ENCODE data around the gene PTPRN2. TPM values are rescaled to one million over a fixed set of nuclear protein-coding genes. Genes with fewer than 3 reads are reported as not detected.

Gene PTPRN2
- polyA plus RNA-seq, 1 of the 3 experiments (the other 2 are of a cell fraction): 4.0 TPM

DNA sequence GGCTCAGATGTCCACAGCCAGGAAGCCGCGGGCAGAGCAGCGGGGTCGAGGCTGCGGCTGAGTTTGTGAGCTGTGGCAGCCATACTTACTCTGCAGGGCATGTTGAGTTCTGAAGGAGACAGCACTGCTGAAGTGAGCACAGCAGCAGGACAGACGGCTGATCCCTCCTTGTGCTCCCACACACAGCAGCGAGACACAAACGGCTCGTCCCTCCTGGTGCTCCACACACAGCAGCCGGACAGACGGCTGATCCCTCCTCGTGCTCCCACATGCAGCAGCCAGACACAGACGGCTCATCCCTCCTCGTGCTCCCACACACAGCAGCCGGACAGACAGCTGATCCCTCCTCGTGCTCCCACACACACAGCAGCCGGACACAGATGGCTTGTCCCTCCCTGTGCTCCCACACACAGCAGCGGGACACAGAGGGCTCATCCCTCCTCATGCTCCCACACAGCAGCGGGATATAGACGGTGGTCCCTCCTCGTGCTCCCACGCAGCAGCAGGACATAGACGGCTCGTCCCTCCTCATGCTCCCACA, 305.1 kb downstream of the PTPRN2 start (continued):
- TF ChIP-seq, protein P1, sequence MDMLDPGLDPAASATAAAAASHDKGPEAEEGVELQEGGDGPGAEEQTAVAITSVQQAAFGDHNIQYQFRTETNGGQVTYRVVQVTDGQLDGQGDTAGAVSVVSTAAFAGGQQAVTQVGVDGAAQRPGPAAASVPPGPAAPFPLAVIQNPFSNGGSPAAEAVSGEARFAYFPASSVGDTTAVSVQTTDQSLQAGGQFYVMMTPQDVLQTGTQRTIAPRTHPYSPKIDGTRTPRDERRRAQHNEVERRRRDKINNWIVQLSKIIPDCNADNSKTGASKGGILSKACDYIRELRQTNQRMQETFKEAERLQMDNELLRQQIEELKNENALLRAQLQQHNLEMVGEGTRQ (IDR thresholded peaks at IDR 0.05; ENCODE audit: borderline replicate concordance, low read depth, low read length): no peak
- no peak for TF ChIP-seq YY1 (IDR thresholded peaks at IDR 0.05; ENCODE audit: low read depth)
- TF ChIP-seq TCF12 (IDR thresholded peaks at IDR 0.05): no peak
- no peak for TF ChIP-seq RFX5 (IDR thresholded peaks at IDR 0.05; ENCODE audit: low read length)
- TF ChIP-seq SIN3A (IDR thresholded peaks at IDR 0.05; ENCODE audit: borderline replicate concordance, low read depth, low read length): no peak
- no peak for TF ChIP-seq MEF2A (IDR thresholded peaks at IDR 0.05; ENCODE audit: borderline replicate concordance, low read depth)
- TF ChIP-seq FOXM1 (IDR thresholded peaks at IDR 0.05; ENCODE audit: low read depth): no peak

DNA sequence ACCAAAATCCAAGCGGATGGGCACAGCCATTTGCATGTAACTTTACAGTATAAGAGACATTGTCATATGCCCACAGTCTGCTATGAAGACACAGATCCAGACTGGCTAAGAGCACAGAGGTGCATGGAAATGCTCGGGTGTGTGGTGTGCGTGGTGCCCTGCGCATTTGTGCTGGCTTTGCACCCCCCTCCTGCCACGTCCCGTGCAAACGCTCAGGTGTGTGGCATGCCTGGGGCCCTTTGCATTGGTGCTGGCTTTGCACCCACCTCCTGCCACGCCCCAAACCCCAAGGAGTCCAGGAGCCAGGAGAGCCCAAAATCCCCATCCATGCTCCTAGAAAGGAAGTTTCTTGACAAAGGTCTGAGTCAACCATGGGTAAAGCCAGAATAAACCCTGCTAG, 306.2 kb downstream of the PTPRN2 start:
- 43% methylated on average over 8 of the region's 8 CpGs for WGBS (ENCODE audit: low lambda C conversion rate)
- no peaks in the 10 kb centered on the region for H3K79me2 ChIP-seq (ENCODE audit: insufficient read depth)

More for the DNA sequence above, 306.2 kb downstream of the PTPRN2 start:
- no peaks in the 10 kb centered on the region for H3K27me3 ChIP-seq (ENCODE audit: insufficient read depth)
- TF ChIP-seq FOXJ3 (CRISPR knock-in tag; IDR thresholded peaks at IDR 0.05) (no peak), RCOR1 (IDR thresholded peaks at IDR 0.05; ENCODE audit: low read length) (no peak), JUND (IDR thresholded peaks at IDR 0.05) (no peak), TEAD4 (IDR thresholded peaks at IDR 0.05; ENCODE audit: borderline replicate concordance, insufficient read depth) (no peak), GATA2 (CRISPR knock-in tag; IDR thresholded peaks at IDR 0.05) (no peak), RXRA (IDR thresholded peaks at IDR 0.05; ENCODE audit: borderline replicate concordance, low read depth) (no peak), GABPA (IDR thresholded peaks at IDR 0.05; ENCODE audit: low read depth) (no peak), SIN3A (IDR thresholded peaks at IDR 0.05; ENCODE audit: borderline replicate concordance, low read depth, low read length) (no peak), MXI1 (IDR thresholded peaks at IDR 0.05; ENCODE audit: low read depth, low read length) (no peak), EZH2phosphoT487 (IDR thresholded peaks at IDR 0.05; ENCODE audit: borderline replicate concordance, low read depth) (no peak), YY1 (IDR thresholded peaks at IDR 0.05; ENCODE audit: low read depth) (no peak), RFX5 (IDR thresholded peaks at IDR 0.05; ENCODE audit: low read length) (no peak), NFIC (IDR thresholded peaks at IDR 0.05; ENCODE audit: borderline replicate concordance) (no peak), TAF1 (IDR thresholded peaks at IDR 0.05; ENCODE audit: borderline replicate concordance, low read depth, low read length) (no peak), FOSL2 (IDR thresholded peaks at IDR 0.05; ENCODE audit: borderline replicate concordance, low read depth) (no peak)
- TF ChIP-seq, protein P2, sequence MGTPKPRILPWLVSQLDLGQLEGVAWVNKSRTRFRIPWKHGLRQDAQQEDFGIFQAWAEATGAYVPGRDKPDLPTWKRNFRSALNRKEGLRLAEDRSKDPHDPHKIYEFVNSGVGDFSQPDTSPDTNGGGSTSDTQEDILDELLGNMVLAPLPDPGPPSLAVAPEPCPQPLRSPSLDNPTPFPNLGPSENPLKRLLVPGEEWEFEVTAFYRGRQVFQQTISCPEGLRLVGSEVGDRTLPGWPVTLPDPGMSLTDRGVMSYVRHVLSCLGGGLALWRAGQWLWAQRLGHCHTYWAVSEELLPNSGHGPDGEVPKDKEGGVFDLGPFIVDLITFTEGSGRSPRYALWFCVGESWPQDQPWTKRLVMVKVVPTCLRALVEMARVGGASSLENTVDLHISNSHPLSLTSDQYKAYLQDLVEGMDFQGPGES (IDR thresholded peaks at IDR 0.05; ENCODE audit: low read depth, low read length): no peak
- TF ChIP-seq, protein P3, sequence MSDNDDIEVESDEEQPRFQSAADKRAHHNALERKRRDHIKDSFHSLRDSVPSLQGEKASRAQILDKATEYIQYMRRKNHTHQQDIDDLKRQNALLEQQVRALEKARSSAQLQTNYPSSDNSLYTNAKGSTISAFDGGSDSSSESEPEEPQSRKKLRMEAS (IDR thresholded peaks at IDR 0.05; ENCODE audit: low read depth): no peak
- TF ChIP-seq, protein P4, sequence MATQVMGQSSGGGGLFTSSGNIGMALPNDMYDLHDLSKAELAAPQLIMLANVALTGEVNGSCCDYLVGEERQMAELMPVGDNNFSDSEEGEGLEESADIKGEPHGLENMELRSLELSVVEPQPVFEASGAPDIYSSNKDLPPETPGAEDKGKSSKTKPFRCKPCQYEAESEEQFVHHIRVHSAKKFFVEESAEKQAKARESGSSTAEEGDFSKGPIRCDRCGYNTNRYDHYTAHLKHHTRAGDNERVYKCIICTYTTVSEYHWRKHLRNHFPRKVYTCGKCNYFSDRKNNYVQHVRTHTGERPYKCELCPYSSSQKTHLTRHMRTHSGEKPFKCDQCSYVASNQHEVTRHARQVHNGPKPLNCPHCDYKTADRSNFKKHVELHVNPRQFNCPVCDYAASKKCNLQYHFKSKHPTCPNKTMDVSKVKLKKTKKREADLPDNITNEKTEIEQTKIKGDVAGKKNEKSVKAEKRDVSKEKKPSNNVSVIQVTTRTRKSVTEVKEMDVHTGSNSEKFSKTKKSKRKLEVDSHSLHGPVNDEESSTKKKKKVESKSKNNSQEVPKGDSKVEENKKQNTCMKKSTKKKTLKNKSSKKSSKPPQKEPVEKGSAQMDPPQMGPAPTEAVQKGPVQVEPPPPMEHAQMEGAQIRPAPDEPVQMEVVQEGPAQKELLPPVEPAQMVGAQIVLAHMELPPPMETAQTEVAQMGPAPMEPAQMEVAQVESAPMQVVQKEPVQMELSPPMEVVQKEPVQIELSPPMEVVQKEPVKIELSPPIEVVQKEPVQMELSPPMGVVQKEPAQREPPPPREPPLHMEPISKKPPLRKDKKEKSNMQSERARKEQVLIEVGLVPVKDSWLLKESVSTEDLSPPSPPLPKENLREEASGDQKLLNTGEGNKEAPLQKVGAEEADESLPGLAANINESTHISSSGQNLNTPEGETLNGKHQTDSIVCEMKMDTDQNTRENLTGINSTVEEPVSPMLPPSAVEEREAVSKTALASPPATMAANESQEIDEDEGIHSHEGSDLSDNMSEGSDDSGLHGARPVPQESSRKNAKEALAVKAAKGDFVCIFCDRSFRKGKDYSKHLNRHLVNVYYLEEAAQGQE (IDR thresholded peaks at IDR 0.05; ENCODE audit: low read depth, low read length): no peak
- TF ChIP-seq, protein P5, sequence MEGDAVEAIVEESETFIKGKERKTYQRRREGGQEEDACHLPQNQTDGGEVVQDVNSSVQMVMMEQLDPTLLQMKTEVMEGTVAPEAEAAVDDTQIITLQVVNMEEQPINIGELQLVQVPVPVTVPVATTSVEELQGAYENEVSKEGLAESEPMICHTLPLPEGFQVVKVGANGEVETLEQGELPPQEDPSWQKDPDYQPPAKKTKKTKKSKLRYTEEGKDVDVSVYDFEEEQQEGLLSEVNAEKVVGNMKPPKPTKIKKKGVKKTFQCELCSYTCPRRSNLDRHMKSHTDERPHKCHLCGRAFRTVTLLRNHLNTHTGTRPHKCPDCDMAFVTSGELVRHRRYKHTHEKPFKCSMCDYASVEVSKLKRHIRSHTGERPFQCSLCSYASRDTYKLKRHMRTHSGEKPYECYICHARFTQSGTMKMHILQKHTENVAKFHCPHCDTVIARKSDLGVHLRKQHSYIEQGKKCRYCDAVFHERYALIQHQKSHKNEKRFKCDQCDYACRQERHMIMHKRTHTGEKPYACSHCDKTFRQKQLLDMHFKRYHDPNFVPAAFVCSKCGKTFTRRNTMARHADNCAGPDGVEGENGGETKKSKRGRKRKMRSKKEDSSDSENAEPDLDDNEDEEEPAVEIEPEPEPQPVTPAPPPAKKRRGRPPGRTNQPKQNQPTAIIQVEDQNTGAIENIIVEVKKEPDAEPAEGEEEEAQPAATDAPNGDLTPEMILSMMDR (IDR thresholded peaks at IDR 0.05): no peak
- TF ChIP-seq, protein P1 (IDR thresholded peaks at IDR 0.05; ENCODE audit: borderline replicate concordance, low read depth, low read length): no peak
- no peaks in the 10 kb centered on the region for H4K20me1 ChIP-seq (ENCODE audit: insufficient read depth)
- no peak overlapping the region for H3K4me3 ChIP-seq (ENCODE audit: low read depth in 2 of 2, low read length in 1 of 2)
- H3K9me3 ChIP-seq: peaks cover 12% of the 10 kb centered on the region; the same call in 1 of the 2 replicates
- peak; percentile 17 for DNase-seq
- no peak overlapping the region for H3K27ac ChIP-seq (ENCODE audit: low read depth in 2 of 2, low read length in 1 of 2)
- ChIA-PET CTCF (no interaction called here), POLR2A (no interaction called here)
- H3K9me2 ChIP-seq: no peaks in the 10 kb centered on the region
- H3K9ac ChIP-seq: no peak overlapping the region
- no peaks in the 10 kb centered on the region for H3F3A ChIP-seq (replicated peaks; ENCODE audit: insufficient read depth)
- H3K4me1 ChIP-seq (ENCODE audit: control insufficient read depth in 1 of 2, insufficient read depth in 2 of 2, low read depth in 1 of 2, low read length in 1 of 2): peaks cover 0 to 16% of the 10 kb centered on the region in 2 experiments; a peak in 1 of 4 replicates
- no peak overlapping the region for H2AFZ ChIP-seq (ENCODE audit: low read depth)
- no peak overlapping the region for H3K4me2 ChIP-seq
- no peaks in the 10 kb centered on the region for H3K36me3 ChIP-seq (replicated peaks in 1 of 2; ENCODE audit: control insufficient read depth in 1 of 2, insufficient read depth in 2 of 2, low read length in 1 of 2)
